ENCODE measurements around the gene PRKN. TPM values are rescaled to one million over a fixed set of nuclear protein-coding genes. Genes with fewer than 3 reads are reported as not detected.

Gene PRKN
- total and polyA plus RNA-seq, 2 experiments from 2014 or later: 0.10 to 0.84 TPM

DNA sequence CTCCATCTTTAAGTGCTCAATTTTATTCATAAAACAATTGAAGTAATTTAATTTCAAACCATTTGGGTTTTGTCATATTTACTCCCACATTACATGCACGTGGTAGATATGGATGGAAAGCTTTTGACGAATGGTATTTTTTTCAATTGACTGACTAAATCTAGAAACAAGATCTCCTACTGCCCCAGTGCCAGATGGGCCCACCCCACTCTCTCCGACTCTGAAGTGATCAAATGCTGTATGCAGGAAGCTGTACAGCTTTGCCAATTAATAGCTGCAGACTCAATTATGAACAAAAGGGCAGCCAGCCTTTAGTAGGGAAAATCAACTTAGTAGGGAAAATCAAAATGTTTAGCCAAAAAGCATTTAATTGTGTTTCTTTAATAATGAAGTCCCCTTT, 46.4 kb upstream of the PRKN start:
- no peaks in the 10 kb centered on the region for H3K9me3 Mint-ChIP-seq
- Histone ChIP-seq H3F3A (replicated peaks; ENCODE audit: low read depth) (no peaks in the 10 kb centered on the region), H2AFZ (no peak overlapping the region), H3K27ac (ENCODE audit: low read depth) (no peak overlapping the region), H3K4me2 (no peak overlapping the region), H3K79me2 (replicated peaks; ENCODE audit: insufficient read depth) (no peaks in the 10 kb centered on the region), H3K4me3 (no peak overlapping the region), H3K36me3 (ENCODE audit: insufficient read depth) (no peaks in the 10 kb centered on the region), H3K27me3 (ENCODE audit: insufficient read depth) (no peaks in the 10 kb centered on the region), H4K20me1 (replicated peaks; ENCODE audit: insufficient read depth) (no peaks in the 10 kb centered on the region), H3K9me2 (ENCODE audit: insufficient read depth) (no peaks in the 10 kb centered on the region), H3K4me1 (ENCODE audit: insufficient read depth) (no peaks in the 10 kb centered on the region)
- no peak overlapping the region for H3K27ac Mint-ChIP-seq
- H3K4me1 Mint-ChIP-seq: no peaks in the 10 kb centered on the region
- TF ChIP-seq POLR2AphosphoS5 (IDR thresholded peaks at IDR 0.05; ENCODE audit: low read depth): no peak
- TF ChIP-seq, protein P1, sequence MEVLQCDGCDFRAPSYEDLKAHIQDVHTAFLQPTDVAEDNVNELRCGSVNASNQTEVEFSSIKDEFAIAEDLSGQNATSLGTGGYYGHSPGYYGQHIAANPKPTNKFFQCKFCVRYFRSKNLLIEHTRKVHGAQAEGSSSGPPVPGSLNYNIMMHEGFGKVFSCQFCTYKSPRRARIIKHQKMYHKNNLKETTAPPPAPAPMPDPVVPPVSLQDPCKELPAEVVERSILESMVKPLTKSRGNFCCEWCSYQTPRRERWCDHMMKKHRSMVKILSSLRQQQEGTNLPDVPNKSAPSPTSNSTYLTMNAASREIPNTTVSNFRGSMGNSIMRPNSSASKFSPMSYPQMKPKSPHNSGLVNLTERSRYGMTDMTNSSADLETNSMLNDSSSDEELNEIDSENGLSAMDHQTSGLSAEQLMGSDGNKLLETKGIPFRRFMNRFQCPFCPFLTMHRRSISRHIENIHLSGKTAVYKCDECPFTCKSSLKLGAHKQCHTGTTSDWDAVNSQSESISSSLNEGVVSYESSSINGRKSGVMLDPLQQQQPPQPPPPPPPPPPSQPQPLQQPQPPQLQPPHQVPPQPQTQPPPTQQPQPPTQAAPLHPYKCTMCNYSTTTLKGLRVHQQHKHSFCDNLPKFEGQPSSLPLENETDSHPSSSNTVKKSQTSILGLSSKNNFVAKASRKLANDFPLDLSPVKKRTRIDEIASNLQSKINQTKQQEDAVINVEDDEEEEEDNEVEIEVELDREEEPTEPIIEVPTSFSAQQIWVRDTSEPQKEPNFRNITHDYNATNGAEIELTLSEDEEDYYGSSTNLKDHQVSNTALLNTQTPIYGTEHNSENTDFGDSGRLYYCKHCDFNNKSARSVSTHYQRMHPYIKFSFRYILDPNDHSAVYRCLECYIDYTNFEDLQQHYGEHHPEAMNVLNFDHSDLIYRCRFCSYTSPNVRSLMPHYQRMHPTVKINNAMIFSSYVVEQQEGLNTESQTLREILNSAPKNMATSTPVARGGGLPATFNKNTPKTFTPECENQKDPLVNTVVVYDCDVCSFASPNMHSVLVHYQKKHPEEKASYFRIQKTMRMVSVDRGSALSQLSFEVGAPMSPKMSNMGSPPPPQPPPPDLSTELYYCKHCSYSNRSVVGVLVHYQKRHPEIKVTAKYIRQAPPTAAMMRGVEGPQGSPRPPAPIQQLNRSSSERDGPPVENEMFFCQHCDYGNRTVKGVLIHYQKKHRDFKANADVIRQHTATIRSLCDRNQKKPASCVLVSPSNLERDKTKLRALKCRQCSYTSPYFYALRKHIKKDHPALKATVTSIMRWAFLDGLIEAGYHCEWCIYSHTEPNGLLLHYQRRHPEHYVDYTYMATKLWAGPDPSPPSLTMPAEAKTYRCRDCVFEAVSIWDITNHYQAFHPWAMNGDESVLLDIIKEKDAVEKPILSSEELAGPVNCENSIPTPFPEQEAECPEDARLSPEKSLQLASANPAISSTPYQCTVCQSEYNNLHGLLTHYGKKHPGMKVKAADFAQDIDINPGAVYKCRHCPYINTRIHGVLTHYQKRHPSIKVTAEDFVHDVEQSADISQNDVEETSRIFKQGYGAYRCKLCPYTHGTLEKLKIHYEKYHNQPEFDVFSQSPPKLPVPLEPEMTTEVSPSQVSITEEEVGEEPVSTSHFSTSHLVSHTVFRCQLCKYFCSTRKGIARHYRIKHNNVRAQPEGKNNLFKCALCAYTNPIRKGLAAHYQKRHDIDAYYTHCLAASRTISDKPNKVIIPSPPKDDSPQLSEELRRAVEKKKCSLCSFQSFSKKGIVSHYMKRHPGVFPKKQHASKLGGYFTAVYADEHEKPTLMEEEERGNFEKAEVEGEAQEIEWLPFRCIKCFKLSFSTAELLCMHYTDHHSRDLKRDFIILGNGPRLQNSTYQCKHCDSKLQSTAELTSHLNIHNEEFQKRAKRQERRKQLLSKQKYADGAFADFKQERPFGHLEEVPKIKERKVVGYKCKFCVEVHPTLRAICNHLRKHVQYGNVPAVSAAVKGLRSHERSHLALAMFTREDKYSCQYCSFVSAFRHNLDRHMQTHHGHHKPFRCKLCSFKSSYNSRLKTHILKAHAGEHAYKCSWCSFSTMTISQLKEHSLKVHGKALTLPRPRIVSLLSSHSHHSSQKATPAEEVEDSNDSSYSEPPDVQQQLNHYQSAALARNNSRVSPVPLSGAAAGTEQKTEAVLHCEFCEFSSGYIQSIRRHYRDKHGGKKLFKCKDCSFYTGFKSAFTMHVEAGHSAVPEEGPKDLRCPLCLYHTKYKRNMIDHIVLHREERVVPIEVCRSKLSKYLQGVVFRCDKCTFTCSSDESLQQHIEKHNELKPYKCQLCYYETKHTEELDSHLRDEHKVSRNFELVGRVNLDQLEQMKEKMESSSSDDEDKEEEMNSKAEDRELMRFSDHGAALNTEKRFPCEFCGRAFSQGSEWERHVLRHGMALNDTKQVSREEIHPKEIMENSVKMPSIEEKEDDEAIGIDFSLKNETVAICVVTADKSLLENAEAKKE (CRISPR knock-in tag; IDR thresholded peaks at IDR 0.05): no peak
- peaks cover 3% of the 10 kb centered on the region for H3K27me3 Mint-ChIP-seq (ENCODE audit: insufficient read depth, low read depth, poor library complexity)
- ATAC-seq: no peak
- H3K4me3 Mint-ChIP-seq: no peak overlapping the region
- DNase-seq (ENCODE audit: low spot score): no peak
- H3K36me3 Mint-ChIP-seq (ENCODE audit: low read depth): no peaks in the 10 kb centered on the region; the same call in 2 of the 3 replicates

DNA sequence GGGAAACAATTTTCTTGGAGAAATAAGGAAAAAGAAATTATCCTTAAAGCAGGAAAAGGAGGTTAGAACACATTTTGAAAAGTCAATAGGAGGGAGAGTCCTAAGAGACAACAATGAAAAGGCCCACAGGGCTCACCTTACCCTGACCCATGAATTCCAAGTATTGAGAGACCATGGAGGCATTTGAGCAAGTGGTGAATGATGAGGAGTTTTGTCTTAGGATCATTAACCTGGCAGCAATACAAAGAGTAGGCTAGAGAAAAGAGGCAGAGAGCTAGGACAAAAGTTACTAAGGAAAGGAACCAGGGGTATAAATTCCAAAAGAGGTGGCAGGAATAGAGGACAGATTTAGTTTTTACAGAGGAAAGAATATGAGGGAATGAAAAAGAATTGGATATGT, 44.9 kb upstream of the PRKN start:
- Histone ChIP-seq H3K36me3 (ENCODE audit: insufficient read depth) (no peaks in the 10 kb centered on the region), H3K79me2 (replicated peaks; ENCODE audit: insufficient read depth) (no peaks in the 10 kb centered on the region), H3K4me2 (no peak overlapping the region), H3K4me3 (no peak overlapping the region), H4K20me1 (replicated peaks; ENCODE audit: insufficient read depth) (no peaks in the 10 kb centered on the region), H2AFZ (no peak overlapping the region), H3K9me2 (ENCODE audit: insufficient read depth) (no peaks in the 10 kb centered on the region), H3F3A (replicated peaks; ENCODE audit: low read depth) (no peaks in the 10 kb centered on the region), H3K27ac (ENCODE audit: low read depth) (no peak overlapping the region), H3K27me3 (ENCODE audit: insufficient read depth) (no peaks in the 10 kb centered on the region), H3K4me1 (ENCODE audit: insufficient read depth) (no peaks in the 10 kb centered on the region)
- no peaks in the 10 kb centered on the region for H3K36me3 Mint-ChIP-seq (ENCODE audit: low read depth)
- ATAC-seq (peak; percentile 29; the same call in 2 of the 3 replicates), DNase-seq (ENCODE audit: low spot score) (no peak)
- H3K9me3 Mint-ChIP-seq: no peaks in the 10 kb centered on the region
- no peak overlapping the region for H3K27ac Mint-ChIP-seq
- no peaks in the 10 kb centered on the region for H3K4me1 Mint-ChIP-seq
- H3K27me3 Mint-ChIP-seq (ENCODE audit: insufficient read depth, low read depth, poor library complexity): peaks cover 3% of the 10 kb centered on the region
- no peak overlapping the region for H3K4me3 Mint-ChIP-seq
- TF ChIP-seq JUNB (IDR thresholded peaks at IDR 0.05; ENCODE audit: unreplicated experiment) (no peak), EZH2 (IDR thresholded peaks at IDR 0.05; ENCODE audit: low read depth, unreplicated experiment) (no peak), CTCF (conservative IDR thresholded peaks at IDR 0.05; ENCODE audit: low read depth in 2 of 2) (no peak)

Data from GM23338 (cell line).